C4-2B (cell line): Measurements from ENCODE around the gene PRR5.

ENCODE experiments used
- ZFX ChIP-seq: fragments of 450-650 bp; IDR thresholded peaks from 2 replicates; pipeline ENCODE4 v1.6.1; 2017
- TF ChIP-seq, protein P1 (sequence below): fragments of 450-650 bp; conservative IDR thresholded peaks from 2 replicates; pipeline ENCODE4 v1.5.1; 2017; ENCODE audit warnings: mild to moderate bottlenecking

DNA sequence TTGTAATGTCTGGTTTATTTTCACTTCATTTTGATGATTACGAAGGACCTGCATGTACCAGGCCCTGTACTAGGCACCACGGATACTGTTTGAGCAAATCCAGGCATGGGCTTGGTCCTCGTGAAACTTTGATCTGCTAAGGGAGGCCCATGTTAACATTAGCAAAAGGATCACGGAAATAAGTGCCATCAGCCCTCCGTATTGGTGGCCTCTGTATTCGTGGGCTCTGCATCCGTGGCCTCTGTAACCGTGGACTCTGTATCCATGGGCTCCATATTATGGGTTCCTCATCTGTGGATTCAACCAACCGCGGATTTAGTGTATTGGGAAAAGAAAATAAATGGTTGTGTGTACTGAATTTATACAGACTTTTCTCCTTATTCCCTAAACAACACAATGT lies 59.0 kb downstream of the PRR5 start:
- TF ChIP-seq, protein P1, sequence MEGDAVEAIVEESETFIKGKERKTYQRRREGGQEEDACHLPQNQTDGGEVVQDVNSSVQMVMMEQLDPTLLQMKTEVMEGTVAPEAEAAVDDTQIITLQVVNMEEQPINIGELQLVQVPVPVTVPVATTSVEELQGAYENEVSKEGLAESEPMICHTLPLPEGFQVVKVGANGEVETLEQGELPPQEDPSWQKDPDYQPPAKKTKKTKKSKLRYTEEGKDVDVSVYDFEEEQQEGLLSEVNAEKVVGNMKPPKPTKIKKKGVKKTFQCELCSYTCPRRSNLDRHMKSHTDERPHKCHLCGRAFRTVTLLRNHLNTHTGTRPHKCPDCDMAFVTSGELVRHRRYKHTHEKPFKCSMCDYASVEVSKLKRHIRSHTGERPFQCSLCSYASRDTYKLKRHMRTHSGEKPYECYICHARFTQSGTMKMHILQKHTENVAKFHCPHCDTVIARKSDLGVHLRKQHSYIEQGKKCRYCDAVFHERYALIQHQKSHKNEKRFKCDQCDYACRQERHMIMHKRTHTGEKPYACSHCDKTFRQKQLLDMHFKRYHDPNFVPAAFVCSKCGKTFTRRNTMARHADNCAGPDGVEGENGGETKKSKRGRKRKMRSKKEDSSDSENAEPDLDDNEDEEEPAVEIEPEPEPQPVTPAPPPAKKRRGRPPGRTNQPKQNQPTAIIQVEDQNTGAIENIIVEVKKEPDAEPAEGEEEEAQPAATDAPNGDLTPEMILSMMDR = no peak
- no peak for TF ChIP-seq ZFX
